ENCODE data around the gene SCAF8.
"Not testable (repeated sequence)": the region's sequence is repeated elsewhere in the genome, so short reads cannot be mapped to it uniquely, and the experiment has no call there.

Gene SCAF8

DNA sequence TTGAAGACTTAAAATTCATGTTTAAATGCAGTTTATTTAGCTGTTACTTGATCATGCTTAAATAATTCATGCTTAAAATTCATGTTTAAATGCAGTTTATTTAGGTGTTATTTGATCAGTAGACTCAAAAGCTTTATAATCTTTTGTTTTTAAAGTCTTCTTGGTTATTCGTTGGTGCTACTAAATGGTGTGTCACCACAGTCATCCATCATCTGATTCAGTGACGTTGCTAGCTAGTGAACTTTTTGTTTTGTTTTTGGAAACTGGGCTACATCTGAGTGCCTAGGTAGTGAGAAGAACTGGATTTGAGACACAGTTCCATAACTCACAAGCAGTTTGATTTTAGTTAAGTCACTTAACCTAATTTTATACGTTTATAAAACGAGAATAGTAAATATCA lies 20.9 kb downstream of the SCAF8 start:
- Histone ChIP-seq H3K36me3 (ENCODE audit: insufficient read depth, low read length) (no peaks in the 10 kb centered on the region), H3K4me1 (ENCODE audit: control insufficient read depth, insufficient read depth, low read length, unreplicated experiment) (peaks cover 5% of the 10 kb centered on the region), H2AFZ (ENCODE audit: low read length, unreplicated experiment) (no peak overlapping the region), H3K79me2 (ENCODE audit: control insufficient read depth, insufficient read depth, low read length, unreplicated experiment) (peaks cover 95% of the 10 kb centered on the region), H3K4me3 (ENCODE audit: low read depth, low read length) (no peak overlapping the region), H3K27ac (ENCODE audit: low read depth, low read length) (peak overlapping the region; percentile 64), H3K27me3 (ENCODE audit: insufficient read depth, low read length) (no peaks in the 10 kb centered on the region)

DNA sequence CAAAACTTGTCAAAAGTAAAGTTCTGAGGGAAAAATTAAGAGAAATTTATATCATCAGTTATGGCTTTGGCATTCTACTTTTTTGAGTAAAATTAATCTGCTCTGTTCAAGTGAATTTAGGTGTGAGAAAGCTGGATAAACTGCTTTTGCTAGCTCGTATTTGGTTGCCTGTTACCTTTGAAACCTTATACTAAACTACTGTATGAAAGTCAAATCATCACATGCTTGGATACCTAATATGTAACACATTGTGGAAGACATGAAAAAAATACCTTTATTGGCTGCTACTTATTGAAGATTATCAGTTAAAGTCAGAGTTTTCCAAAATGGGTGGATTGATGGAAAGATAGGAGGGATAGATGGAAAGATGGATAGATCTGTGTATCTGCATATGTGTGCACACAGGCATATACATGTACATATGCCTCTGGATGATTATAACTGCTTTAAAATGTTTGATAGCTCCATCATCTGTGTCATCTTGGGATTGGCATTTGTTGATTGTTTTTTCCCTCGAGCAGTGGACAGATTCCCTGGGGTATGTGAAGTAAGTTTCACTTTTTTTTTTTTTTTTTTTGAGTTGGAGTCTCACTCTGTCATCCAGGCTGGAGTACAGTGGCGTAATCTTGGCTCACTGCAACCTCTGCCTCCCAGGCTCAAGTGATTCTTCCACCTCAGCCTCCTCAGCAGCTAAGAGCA lies 24.3 kb downstream of the SCAF8 start:
- Histone ChIP-seq H3K27me3 (ENCODE audit: insufficient read depth, low read length) (no peaks in the 10 kb centered on the region), H3K4me1 (ENCODE audit: control insufficient read depth, insufficient read depth, low read length, unreplicated experiment) (peaks cover 5% of the 10 kb centered on the region), H2AFZ (ENCODE audit: low read length, unreplicated experiment) (no peak overlapping the region), H3K4me3 (ENCODE audit: low read depth, low read length) (no peak overlapping the region), H3K79me2 (ENCODE audit: control insufficient read depth, insufficient read depth, low read length, unreplicated experiment) (peaks cover 88% of the 10 kb centered on the region), H3K27ac (ENCODE audit: low read depth, low read length) (no peak overlapping the region), H3K36me3 (ENCODE audit: insufficient read depth, low read length) (no peaks in the 10 kb centered on the region)

DNA sequence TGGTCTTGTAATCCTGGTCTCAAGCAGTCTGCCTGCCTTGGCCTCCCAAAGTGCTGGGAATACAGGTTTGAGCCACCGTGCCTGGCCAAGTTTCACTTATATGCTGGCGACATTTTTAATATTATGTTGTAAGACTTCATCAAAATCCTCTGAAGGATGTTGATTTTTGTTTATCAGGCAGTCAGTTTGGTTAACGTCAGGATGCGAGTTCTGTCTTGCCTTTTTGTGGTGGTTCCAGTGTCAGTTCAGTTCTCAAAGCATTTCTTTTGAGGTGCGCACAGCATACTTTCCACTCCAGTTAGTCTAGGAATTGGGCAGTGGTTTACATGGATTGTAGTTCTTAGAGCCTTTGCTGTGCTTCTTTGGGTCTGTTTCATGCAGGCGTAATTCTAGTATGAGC lies 24.9 kb downstream of the SCAF8 start:
- Histone ChIP-seq H3K27ac (ENCODE audit: low read depth, low read length) (no peak overlapping the region), H2AFZ (ENCODE audit: low read length, unreplicated experiment) (no peak overlapping the region), H3K79me2 (ENCODE audit: control insufficient read depth, insufficient read depth, low read length, unreplicated experiment) (peaks cover 88% of the 10 kb centered on the region), H3K4me1 (ENCODE audit: control insufficient read depth, insufficient read depth, low read length, unreplicated experiment) (peaks cover 5% of the 10 kb centered on the region), H3K36me3 (ENCODE audit: insufficient read depth, low read length) (no peaks in the 10 kb centered on the region), H3K27me3 (ENCODE audit: insufficient read depth, low read length) (no peaks in the 10 kb centered on the region), H3K4me3 (ENCODE audit: low read depth, low read length) (no peak overlapping the region)

DNA sequence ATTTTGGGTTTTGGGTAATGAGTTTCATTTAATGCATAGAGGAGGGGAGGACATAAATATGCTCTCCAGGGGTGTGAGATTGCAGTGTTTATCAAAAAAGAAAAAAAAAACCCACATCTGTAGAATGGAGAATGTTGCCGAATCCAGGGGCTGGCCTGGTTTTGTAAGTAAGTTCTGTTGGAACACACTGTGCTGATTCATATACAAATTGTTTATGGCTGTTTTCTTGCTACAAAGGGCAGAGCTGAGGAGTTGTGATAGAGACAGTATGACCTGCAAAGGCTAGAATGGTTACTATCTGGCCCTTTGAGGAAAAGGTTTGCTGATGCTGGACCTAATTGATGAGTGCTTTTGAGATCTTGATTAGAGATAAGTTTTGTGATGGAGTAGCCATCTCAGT lies 30.4 kb downstream of the SCAF8 start:
- no peak overlapping the region for H3K4me3 ChIP-seq (ENCODE audit: low read depth, low read length)
- no peaks in the 10 kb centered on the region for H3K36me3 ChIP-seq (ENCODE audit: insufficient read depth, low read length)
- H3K27ac ChIP-seq (ENCODE audit: low read depth, low read length): no peak overlapping the region
- H3K4me1 ChIP-seq (ENCODE audit: control insufficient read depth, insufficient read depth, low read length, unreplicated experiment): peaks cover 17% of the 10 kb centered on the region
- no peaks in the 10 kb centered on the region for H3K27me3 ChIP-seq (ENCODE audit: insufficient read depth, low read length)
- H3K79me2 ChIP-seq (ENCODE audit: control insufficient read depth, insufficient read depth, low read length, unreplicated experiment): peaks cover 91% of the 10 kb centered on the region
- H2AFZ ChIP-seq (ENCODE audit: low read length, unreplicated experiment): no peak overlapping the region

- no peak overlapping the region for H2AFZ ChIP-seq (ENCODE audit: low read length, unreplicated experiment)
- H3K79me2 ChIP-seq (ENCODE audit: control insufficient read depth, insufficient read depth, low read length, unreplicated experiment): peaks cover 96% of the 10 kb centered on the region
- no peaks in the 10 kb centered on the region for H3K27me3 ChIP-seq (ENCODE audit: insufficient read depth, low read length)
- no peak overlapping the region for H3K4me3 ChIP-seq (ENCODE audit: low read depth, low read length)
- H3K27ac ChIP-seq (ENCODE audit: low read depth, low read length): no peak overlapping the region
- peaks cover 17% of the 10 kb centered on the region for H3K4me1 ChIP-seq (ENCODE audit: control insufficient read depth, insufficient read depth, low read length, unreplicated experiment)
- H3K36me3 ChIP-seq (ENCODE audit: insufficient read depth, low read length): no peaks in the 10 kb centered on the region
These were observed 32.1 kb downstream of the SCAF8 start for GRCh38 chr6:154765273-154765672.

- H2AFZ ChIP-seq (ENCODE audit: low read length, unreplicated experiment): no peak overlapping the region
- H3K79me2 ChIP-seq (ENCODE audit: control insufficient read depth, insufficient read depth, low read length, unreplicated experiment): peaks cover 97% of the 10 kb centered on the region
- H3K27ac ChIP-seq (ENCODE audit: low read depth, low read length): no peak overlapping the region
- no peaks in the 10 kb centered on the region for H3K36me3 ChIP-seq (ENCODE audit: insufficient read depth, low read length)
- H3K4me1 ChIP-seq (ENCODE audit: control insufficient read depth, insufficient read depth, low read length, unreplicated experiment): peaks cover 17% of the 10 kb centered on the region
- no peaks in the 10 kb centered on the region for H3K27me3 ChIP-seq (ENCODE audit: insufficient read depth, low read length)
- H3K4me3 ChIP-seq (ENCODE audit: low read depth, low read length): no peak overlapping the region
These were observed 33.1 kb downstream of the SCAF8 start for GRCh38 chr6:154766288-154766687.

DNA sequence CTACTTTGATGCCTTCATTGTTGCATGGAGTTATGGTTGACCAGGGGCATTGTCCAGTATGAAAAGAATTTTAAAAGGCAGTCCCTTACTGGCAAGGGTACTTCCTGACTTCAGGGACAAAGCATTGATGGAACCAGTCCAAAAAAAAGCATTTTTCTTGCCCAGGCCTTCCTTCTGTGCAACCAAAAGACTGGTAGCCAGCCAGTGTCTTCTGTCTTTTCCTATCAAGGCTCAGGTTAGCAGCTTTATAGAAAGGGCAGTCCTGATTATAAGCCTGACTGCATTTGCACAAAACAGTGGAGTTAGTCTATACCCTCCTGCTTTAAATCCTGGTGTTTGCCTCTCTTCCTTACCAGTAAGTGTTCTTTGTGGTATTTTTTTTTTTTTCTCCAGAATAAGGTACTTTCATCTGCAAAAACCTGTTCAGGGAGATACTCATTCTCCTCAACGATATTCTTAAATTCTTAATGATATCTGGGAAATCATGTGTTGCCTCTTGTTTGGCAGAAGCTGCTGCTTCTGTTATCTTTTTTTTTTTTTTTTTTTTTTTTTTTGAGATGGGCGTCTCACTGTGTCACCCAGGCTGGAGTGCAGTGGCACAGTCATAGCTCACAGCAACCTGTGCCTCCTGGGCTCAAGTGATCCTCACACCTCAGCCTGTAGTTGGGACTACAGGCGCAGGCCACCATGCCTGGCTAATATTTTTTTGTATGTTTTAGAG lies 33.9 kb downstream of the SCAF8 start:
- Histone ChIP-seq H2AFZ (ENCODE audit: low read length, unreplicated experiment) (no peak overlapping the region), H3K36me3 (ENCODE audit: insufficient read depth, low read length) (no peaks in the 10 kb centered on the region)

GRCh38 chr6:154768280-154768679 lies 35.1 kb downstream of the SCAF8 start:
- H3K27ac ChIP-seq (ENCODE audit: low read depth, low read length): no peak overlapping the region
- no peaks in the 10 kb centered on the region for H3K36me3 ChIP-seq (ENCODE audit: insufficient read depth, low read length)
- no peaks in the 10 kb centered on the region for H3K27me3 ChIP-seq (ENCODE audit: insufficient read depth, low read length)
- no peak overlapping the region for H2AFZ ChIP-seq (ENCODE audit: low read length, unreplicated experiment)
- H3K79me2 ChIP-seq (ENCODE audit: control insufficient read depth, insufficient read depth, low read length, unreplicated experiment): peaks cover 99% of the 10 kb centered on the region
- H3K4me1 ChIP-seq (ENCODE audit: control insufficient read depth, insufficient read depth, low read length, unreplicated experiment): peaks cover 17% of the 10 kb centered on the region
- no peak overlapping the region for H3K4me3 ChIP-seq (ENCODE audit: low read depth, low read length)

More for the DNA sequence above, 33.9 kb downstream of the SCAF8 start:
- Histone ChIP-seq H3K27ac (ENCODE audit: low read depth, low read length) (no peak overlapping the region), H3K4me1 (ENCODE audit: control insufficient read depth, insufficient read depth, low read length, unreplicated experiment) (peaks cover 17% of the 10 kb centered on the region), H3K4me3 (ENCODE audit: low read depth, low read length) (no peak overlapping the region), H3K79me2 (ENCODE audit: control insufficient read depth, insufficient read depth, low read length, unreplicated experiment) (peaks cover 98% of the 10 kb centered on the region), H3K27me3 (ENCODE audit: insufficient read depth, low read length) (no peaks in the 10 kb centered on the region)

- no peaks in the 10 kb centered on the region for H3K27me3 ChIP-seq (ENCODE audit: insufficient read depth, low read length)
- 0 out of 2 replicates have a peak, but pooled peaks cover 3% of the 10 kb centered on the region for H3K36me3 ChIP-seq (ENCODE audit: insufficient read depth, low read length)
- peaks cover 63% of the 10 kb centered on the region for H3K79me2 ChIP-seq (ENCODE audit: control insufficient read depth, insufficient read depth, low read length, unreplicated experiment)
- no peak overlapping the region for H3K27ac ChIP-seq (ENCODE audit: low read depth, low read length)
- H3K4me1 ChIP-seq (ENCODE audit: control insufficient read depth, insufficient read depth, low read length, unreplicated experiment): no peaks in the 10 kb centered on the region
- H2AFZ ChIP-seq (ENCODE audit: low read length, unreplicated experiment): no peak overlapping the region
- no peak overlapping the region for H3K4me3 ChIP-seq (ENCODE audit: low read depth, low read length)
These were observed 40.4 kb downstream of the SCAF8 start for GRCh38 chr6:154773610-154774089.

- peaks cover 12% of the 10 kb centered on the region; the same call in 1 of the 2 replicates for H3K36me3 ChIP-seq (ENCODE audit: insufficient read depth, low read length)
- H2AFZ ChIP-seq (ENCODE audit: low read length, unreplicated experiment); H3K4me3 ChIP-seq (ENCODE audit: low read depth, low read length); H3K4me1 ChIP-seq (ENCODE audit: control insufficient read depth, insufficient read depth, low read length, unreplicated experiment); H3K27me3 ChIP-seq (ENCODE audit: insufficient read depth, low read length); H3K27ac ChIP-seq (ENCODE audit: low read depth, low read length): not testable (repeated sequence)
- peaks cover 27% of the 10 kb centered on the region for H3K79me2 ChIP-seq (ENCODE audit: control insufficient read depth, insufficient read depth, low read length, unreplicated experiment)
These were observed 45.9 kb downstream of the SCAF8 start for GRCh38 chr6:154779157-154779556.

DNA sequence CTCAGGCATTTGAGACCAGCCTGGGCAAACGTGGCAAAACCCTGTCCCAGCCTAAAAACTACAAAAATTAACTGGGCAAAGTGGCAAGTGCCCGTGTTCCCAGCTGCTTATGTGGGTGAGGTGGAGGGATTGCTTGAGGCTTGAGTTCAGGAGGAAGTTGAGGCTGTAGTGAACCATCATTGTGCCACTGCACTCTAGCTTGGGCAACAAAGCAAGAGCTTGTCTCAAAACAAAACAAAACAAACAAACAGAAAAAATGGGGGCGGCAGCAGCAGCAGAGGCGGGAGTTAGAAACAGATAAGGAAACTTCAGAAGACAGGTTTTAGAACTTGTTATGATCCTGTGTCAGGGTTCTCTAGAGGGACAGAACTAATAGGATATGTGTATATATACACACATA lies 49.0 kb downstream of the SCAF8 start:
- Histone ChIP-seq H2AFZ (ENCODE audit: low read length, unreplicated experiment) (no peak overlapping the region), H3K4me1 (ENCODE audit: control insufficient read depth, insufficient read depth, low read length, unreplicated experiment) (no peaks in the 10 kb centered on the region), H3K27me3 (ENCODE audit: insufficient read depth, low read length) (no peaks in the 10 kb centered on the region), H3K4me3 (ENCODE audit: low read depth, low read length) (no peak overlapping the region), H3K27ac (ENCODE audit: low read depth, low read length) (no peak overlapping the region), H3K36me3 (ENCODE audit: insufficient read depth, low read length) (peaks cover 15% of the 10 kb centered on the region; the same call in 1 of the 2 replicates), H3K79me2 (ENCODE audit: control insufficient read depth, insufficient read depth, low read length, unreplicated experiment) (peaks cover 35% of the 10 kb centered on the region)

Measured in ACC112 (cell line).